Fibroblast of the conjunctiva (primary cell): ENCODE results near the gene HSD3B7.

Source experiments
- DNase-seq: peaks from one replicate; pipeline ENCODE4 v3.0.0-alpha.2; 2010; ENCODE audit warnings: low read depth

The HSD3B7 gene

GRCh38 chr16:30982548-30983288 is 2.3 kb upstream of the HSD3B7 start:
- peak; percentile 31 for DNase-seq

- DNase-seq = no peak
Observed at GRCh38 chr16:30983289-30983889, 1.6 kb upstream of the HSD3B7 start.

- no peak for DNase-seq
Observed at GRCh38 chr16:30983898-30984610, 953 bp upstream of the HSD3B7 start.

- DNase-seq = no peak
Observed at GRCh38 chr16:30985401-30986128, 558 bp downstream of the HSD3B7 start.

GRCh38 chr16:30986129-30986991 is 1.4 kb downstream of the HSD3B7 start:
- DNase-seq = no peak

- DNase-seq = no peak
Observed at GRCh38 chr16:30987581-30988190, 2.7 kb downstream of the HSD3B7 start.

- DNase-seq = no peak
Observed at GRCh38 chr16:30989469-30990047, 4.6 kb downstream of the HSD3B7 start.

- no peak for DNase-seq
Observed at GRCh38 chr16:30990105-30990504, 5.1 kb downstream of the HSD3B7 start.

GRCh38 chr16:30991052-30991451 is 6.0 kb downstream of the HSD3B7 start:
- DNase-seq = no peak

- no peak for DNase-seq
Observed at GRCh38 chr16:30992276-30992780, 7.3 kb downstream of the HSD3B7 start.

GRCh38 chr16:30992931-30993816 is 8.2 kb downstream of the HSD3B7 start:
- DNase-seq = no peak

GRCh38 chr16:30995927-30996323 is 10.9 kb downstream of the HSD3B7 start:
- no peak for DNase-seq

GRCh38 chr16:30996324-30996984 is 11.4 kb downstream of the HSD3B7 start:
- no peak for DNase-seq

- DNase-seq = peak; percentile 58
Observed at GRCh38 chr16:30996985-30997724, 12.1 kb downstream of the HSD3B7 start.

GRCh38 chr16:30997725-30998711 is 13.0 kb downstream of the HSD3B7 start:
- DNase-seq = peak; percentile 55

- DNase-seq = no peak
Observed at GRCh38 chr16:30998852-30999761, 14.1 kb downstream of the HSD3B7 start.
